ENCODE results near the gene RHAG.

The RHAG gene

DNA sequence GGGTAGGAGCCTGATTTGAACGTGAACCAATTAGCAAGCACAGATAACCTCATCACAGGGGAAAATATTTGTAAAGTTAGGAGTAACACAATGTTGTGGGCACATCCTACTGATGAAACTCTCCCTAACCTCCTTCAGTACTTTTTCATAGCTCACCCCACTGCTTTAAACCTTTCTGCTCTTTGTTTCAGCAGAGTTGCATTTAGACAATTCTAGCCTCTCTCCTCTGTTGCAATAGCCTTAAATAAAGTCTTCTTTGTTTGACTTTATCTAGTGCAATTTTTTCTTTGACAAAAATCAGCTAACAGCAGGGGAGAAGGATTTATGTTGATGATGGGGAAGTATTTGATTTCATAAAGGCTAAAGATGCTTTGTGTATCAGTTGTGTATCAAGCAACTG lies 72.1 kb downstream of the RHAG start:
- no peak for DNase-seq (ENCODE audit: low read depth)

- DNase-seq (ENCODE audit: low read depth), result no peak
Observed at GRCh38 chr6:49563006-49563886, 73.4 kb downstream of the RHAG start.

DNA sequence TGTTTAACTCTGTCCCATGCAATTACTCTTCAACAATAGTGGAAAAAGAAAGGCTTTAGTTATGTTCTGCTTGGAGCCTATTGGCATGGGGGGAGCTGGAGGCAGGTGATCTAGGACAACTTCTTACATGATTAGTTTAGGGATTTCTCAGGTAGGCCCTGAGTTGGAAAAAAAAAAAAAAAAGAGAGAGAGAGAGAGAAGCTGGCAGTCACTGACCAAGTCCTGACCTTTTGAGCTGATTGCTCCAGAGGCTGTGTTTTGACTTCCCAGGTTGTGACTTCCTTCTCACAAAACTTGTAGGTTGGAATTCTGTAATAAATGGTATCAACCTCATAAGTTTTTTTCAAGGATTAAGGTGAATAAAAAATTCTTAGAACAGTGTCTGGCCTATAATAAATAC lies 78.4 kb downstream of the RHAG start:
- no peak for DNase-seq (ENCODE audit: low read depth)

DNA sequence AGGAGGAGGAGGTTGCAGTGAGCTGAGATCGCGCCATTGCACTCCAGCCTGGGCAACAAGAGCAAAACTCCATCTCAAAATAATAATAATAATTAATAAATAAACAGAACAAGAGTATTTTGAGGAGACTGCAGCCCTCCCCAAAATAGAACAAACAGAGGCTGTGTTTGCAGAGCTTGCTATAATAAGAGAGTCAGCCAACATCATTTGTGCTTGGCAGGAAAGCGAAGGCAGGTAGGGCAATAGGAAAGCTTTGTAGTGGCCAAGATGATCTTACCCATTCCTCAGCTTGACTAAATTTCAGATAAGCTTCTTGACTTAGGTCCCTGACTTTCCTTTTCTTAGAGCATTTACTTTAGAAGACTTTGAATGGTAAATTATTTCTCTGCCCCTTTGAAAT lies 79.5 kb downstream of the RHAG start:
- DNase-seq (ENCODE audit: low read depth), result no peak

GRCh38 chr6:49556429-49556837 lies 80.2 kb downstream of the RHAG start:
- peak; percentile 85 for DNase-seq (ENCODE audit: low read depth)

DNA sequence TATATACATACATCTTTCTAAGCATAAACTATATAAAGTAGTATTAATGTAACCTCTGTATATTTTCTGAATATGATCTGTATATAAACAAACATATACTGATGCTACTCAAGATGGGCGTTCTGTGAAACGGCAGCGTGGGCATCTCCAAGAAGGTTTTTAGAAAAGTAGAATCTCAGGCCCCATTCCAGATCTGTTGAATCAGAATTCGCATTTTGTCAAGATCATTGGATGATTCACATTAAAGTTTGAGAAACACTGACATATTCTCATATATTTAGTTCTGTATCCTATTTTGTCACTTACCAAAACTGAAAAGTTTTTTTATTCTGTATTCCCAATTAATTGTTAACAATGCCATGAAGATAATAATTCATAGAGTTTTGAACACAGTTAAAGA lies 80.7 kb downstream of the RHAG start:
- no peak for DNase-seq (ENCODE audit: low read depth)

All from ELR (cell line).